Measurements from ENCODE around the gene IRF2.

GRCh38 chr4:184368290-184368689 is 106.1 kb downstream of the IRF2 start:
- no peak for TF ChIP-seq CTCF (IDR thresholded peaks at IDR 0.05)
- no peak for TF ChIP-seq POLR2AphosphoS5 (IDR thresholded peaks at IDR 0.05)
- no peak for TF ChIP-seq EP300 (IDR thresholded peaks at IDR 0.05)
- no peak for TF ChIP-seq POLR2A (IDR thresholded peaks at IDR 0.05; ENCODE audit: low read depth)
